ENCODE measurements around the gene DTNB.

The DTNB gene

GRCh38 chr2:25651782-25652455 is 21.5 kb downstream of the DTNB start:
- no peak for DNase-seq (ENCODE audit: extremely low read depth, low read depth)
- TF ChIP-seq CTCF (IDR thresholded peaks at IDR 0.05; ENCODE audit: low read depth, low read length), result no peak

GRCh38 chr2:25651066-25651465 is 22.3 kb downstream of the DTNB start:
- TF ChIP-seq CTCF (IDR thresholded peaks at IDR 0.05; ENCODE audit: low read depth, low read length), result no peak
- DNase-seq (ENCODE audit: extremely low read depth, low read depth), result no peak

GRCh38 chr2:25650256-25650655 is 23.1 kb downstream of the DTNB start:
- no peak for DNase-seq (ENCODE audit: extremely low read depth, low read depth)
- TF ChIP-seq CTCF (IDR thresholded peaks at IDR 0.05; ENCODE audit: low read depth, low read length), result no peak

- TF ChIP-seq CTCF (IDR thresholded peaks at IDR 0.05; ENCODE audit: low read depth, low read length), result no peak
- no peak for DNase-seq (ENCODE audit: extremely low read depth, low read depth)
These were observed 23.6 kb downstream of the DTNB start for GRCh38 chr2:25649786-25650185.

- DNase-seq (ENCODE audit: extremely low read depth, low read depth), result no peak
- no peak for TF ChIP-seq CTCF (IDR thresholded peaks at IDR 0.05; ENCODE audit: low read depth, low read length)
These were observed 31.1 kb downstream of the DTNB start for GRCh38 chr2:25642298-25642697.

GRCh38 chr2:25639696-25640095 is 33.7 kb downstream of the DTNB start:
- TF ChIP-seq CTCF (IDR thresholded peaks at IDR 0.05; ENCODE audit: low read depth, low read length), result no peak
- no peak for DNase-seq (ENCODE audit: extremely low read depth, low read depth)

GRCh38 chr2:25639131-25639530 is 34.2 kb downstream of the DTNB start:
- DNase-seq (ENCODE audit: extremely low read depth, low read depth), result no peak
- TF ChIP-seq CTCF (IDR thresholded peaks at IDR 0.05; ENCODE audit: low read depth, low read length), result no peak
